HEK293 (cell line): ENCODE data around the gene TRIM9.

Experiments
- CTCF ChIA-PET: fragments of 350-600 bp; formaldehyde crosslinking; extraction: SDS; loops from one replicate; lab custom pipeline; 2021; ENCODE audit warnings: antibody characterized with exemption; lab: Yijun Ruan, JAX
- POLR2A ChIA-PET: fragments of 300-600 bp; formaldehyde crosslinking; extraction: SDS; loops from one replicate; lab custom pipeline; 2020; ENCODE audit warnings: antibody characterized with exemption, inconsistent platforms; lab: Yijun Ruan, JAX
- H3K27ac ChIP-seq: fragments of 200-500 bp; sonication (Bioruptor generic); 2 replicates; pipeline ENCODE4 v1.5.1; 2014; ENCODE audit warnings: low read depth, low read length, control low read depth, inconsistent platforms; ENCODE audit errors: extremely low read depth
- H3K36me3 ChIP-seq, 2 experiments: fragments of 200-500 bp in 1 of 2; sonication (Bioruptor generic) in 1 of 2; 1 replicate in 1 of 2; 2 replicates in 1 of 2; pipeline ENCODE4 v1.5.1; 2014 to 2017; ENCODE audit warnings: inconsistent platforms in 2 of 2, low read length in 2 of 2; ENCODE audit not compliant: control insufficient read depth in 2 of 2, insufficient read depth in 1 of 2
- H3K4me1 ChIP-seq: fragments of 200-500 bp; sonication (Bioruptor generic); 2 replicates; pipeline ENCODE4 v1.5.1; 2014; ENCODE audit warnings: mild to moderate bottlenecking, low read length, inconsistent platforms; ENCODE audit not compliant: control insufficient read depth, insufficient read depth
- H3K4me3 ChIP-seq: 2 replicates; pipeline ENCODE4 v1.5.1; 2011; ENCODE audit warnings: low read depth, mild to moderate bottlenecking, control low read depth, low read length, moderate library complexity
- H3K9me3 ChIP-seq: fragments of 200-500 bp; sonication (Bioruptor generic); 2 replicates; pipeline ENCODE4 v1.5.1; 2014; ENCODE audit warnings: low read depth, low read length, inconsistent platforms; ENCODE audit not compliant: control insufficient read depth, insufficient read depth
- KLF9 ChIP-seq: fragments of 450-650 bp; formaldehyde crosslinking; IDR thresholded peaks from 2 replicates; pipeline ENCODE4 v1.5.1; 2016; ENCODE audit warnings: missing biosample characterization, missing genetic modification characterization, low read depth
- ZBTB21 ChIP-seq: fragments of 450-650 bp; formaldehyde crosslinking; IDR thresholded peaks from 2 replicates; pipeline ENCODE4 v1.5.1; 2017; ENCODE audit warnings: missing biosample characterization, missing genetic modification characterization
- ZNF146 ChIP-seq: fragments of 450-650 bp; formaldehyde crosslinking; IDR thresholded peaks from 2 replicates; pipeline ENCODE4 v1.5.1; 2016; ENCODE audit warnings: missing biosample characterization, missing genetic modification characterization
- ZNF169 ChIP-seq: fragments of 450-650 bp; formaldehyde crosslinking; IDR thresholded peaks from 2 replicates; pipeline ENCODE4 v1.5.1; 2016; ENCODE audit warnings: missing biosample characterization, missing genetic modification characterization
- ZNF530 ChIP-seq: fragments of 450-650 bp; formaldehyde crosslinking; IDR thresholded peaks from 2 replicates; pipeline ENCODE4 v1.5.1; 2016; ENCODE audit warnings: low read depth, missing biosample characterization, missing genetic modification characterization
- ZNF596 ChIP-seq: fragments of 450-650 bp; IDR thresholded peaks from 2 replicates; pipeline ENCODE4 v1.5.0; 2018; ENCODE audit warnings: missing biosample characterization, mild to moderate bottlenecking, missing genetic modification characterization, moderate library complexity
- ZNF610 ChIP-seq: fragments of 450-650 bp; formaldehyde crosslinking; IDR thresholded peaks from 2 replicates; pipeline ENCODE4 v1.5.1; 2016; ENCODE audit warnings: missing biosample characterization, missing genetic modification characterization, borderline replicate concordance
- ZNF623 ChIP-seq: fragments of 450-650 bp; formaldehyde crosslinking; IDR thresholded peaks from 2 replicates; pipeline ENCODE4 v1.5.1; 2016; ENCODE audit warnings: missing biosample characterization, missing genetic modification characterization
- ZNF654 ChIP-seq: fragments of 450-650 bp; formaldehyde crosslinking; IDR thresholded peaks from 2 replicates; pipeline ENCODE4 v1.5.1; 2016; ENCODE audit warnings: low read depth, missing biosample characterization, missing genetic modification characterization
- ZNF776 ChIP-seq: fragments of 450-650 bp; formaldehyde crosslinking; IDR thresholded peaks from 2 replicates; pipeline ENCODE4 v1.5.0; 2017; ENCODE audit warnings: missing biosample characterization, missing genetic modification characterization, borderline replicate concordance
- ZNF837 ChIP-seq: fragments of 450-650 bp; formaldehyde crosslinking; IDR thresholded peaks from 2 replicates; pipeline ENCODE4 v1.5.1; 2016; ENCODE audit warnings: missing biosample characterization, missing genetic modification characterization
- TF ChIP-seq, protein P1 (sequence below): fragments of 450-650 bp; formaldehyde crosslinking; IDR thresholded peaks from 2 replicates; pipeline ENCODE4 v1.5.1; 2017; ENCODE audit warnings: missing biosample characterization, missing genetic modification characterization
- TF ChIP-seq, protein P2 (sequence below): fragments of 450-650 bp; formaldehyde crosslinking; IDR thresholded peaks from 2 replicates; pipeline ENCODE4 v1.5.1; 2016; ENCODE audit warnings: missing biosample characterization, missing genetic modification characterization
- TF ChIP-seq, protein P3 (sequence below): fragments of 450-650 bp; formaldehyde crosslinking; IDR thresholded peaks from 2 replicates; pipeline ENCODE4 v1.5.0; 2017; ENCODE audit warnings: missing biosample characterization, missing genetic modification characterization, borderline replicate concordance

TRIM9 gene

DNA sequence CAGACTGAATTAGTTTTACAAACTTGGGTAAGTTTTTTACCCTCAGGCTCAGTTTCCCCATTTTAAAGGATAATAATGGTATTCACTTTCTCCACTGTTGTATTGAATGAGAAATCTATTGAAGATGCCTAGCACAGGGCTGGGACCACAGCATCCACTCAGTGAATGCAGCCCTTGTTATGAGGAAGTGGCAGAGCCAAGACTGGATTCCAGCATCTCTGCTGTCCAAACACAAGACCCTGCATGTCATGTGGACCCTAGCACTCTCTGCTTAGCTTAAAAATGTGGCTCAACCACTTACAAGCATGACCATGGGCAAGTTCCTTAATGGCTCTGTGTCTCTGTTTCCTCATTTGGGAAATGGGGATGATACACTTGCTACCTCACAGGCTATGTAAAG, 24.1 kb upstream of the TRIM9 start:
- no peak overlapping the region for H3K4me3 ChIP-seq
- ChIA-PET CTCF (no interaction called here), POLR2A (interaction anchor here (0.9 kb wide), 1 partner anchor 24 kb away, joined by 3 read pairs; the partner anchor contains the start of gene TRIM9)
- H3K9me3 ChIP-seq, result no peaks in the 10 kb centered on the region
- H3K27ac ChIP-seq, result no peak overlapping the region
- H3K4me1 ChIP-seq, result no peaks in the 10 kb centered on the region; the same call in none of the 2 replicates
- TF ChIP-seq, protein P1, sequence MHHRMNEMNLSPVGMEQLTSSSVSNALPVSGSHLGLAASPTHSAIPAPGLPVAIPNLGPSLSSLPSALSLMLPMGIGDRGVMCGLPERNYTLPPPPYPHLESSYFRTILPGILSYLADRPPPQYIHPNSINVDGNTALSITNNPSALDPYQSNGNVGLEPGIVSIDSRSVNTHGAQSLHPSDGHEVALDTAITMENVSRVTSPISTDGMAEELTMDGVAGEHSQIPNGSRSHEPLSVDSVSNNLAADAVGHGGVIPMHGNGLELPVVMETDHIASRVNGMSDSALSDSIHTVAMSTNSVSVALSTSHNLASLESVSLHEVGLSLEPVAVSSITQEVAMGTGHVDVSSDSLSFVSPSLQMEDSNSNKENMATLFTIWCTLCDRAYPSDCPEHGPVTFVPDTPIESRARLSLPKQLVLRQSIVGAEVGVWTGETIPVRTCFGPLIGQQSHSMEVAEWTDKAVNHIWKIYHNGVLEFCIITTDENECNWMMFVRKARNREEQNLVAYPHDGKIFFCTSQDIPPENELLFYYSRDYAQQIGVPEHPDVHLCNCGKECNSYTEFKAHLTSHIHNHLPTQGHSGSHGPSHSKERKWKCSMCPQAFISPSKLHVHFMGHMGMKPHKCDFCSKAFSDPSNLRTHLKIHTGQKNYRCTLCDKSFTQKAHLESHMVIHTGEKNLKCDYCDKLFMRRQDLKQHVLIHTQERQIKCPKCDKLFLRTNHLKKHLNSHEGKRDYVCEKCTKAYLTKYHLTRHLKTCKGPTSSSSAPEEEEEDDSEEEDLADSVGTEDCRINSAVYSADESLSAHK, result no peak
- TF ChIP-seq, protein P2, sequence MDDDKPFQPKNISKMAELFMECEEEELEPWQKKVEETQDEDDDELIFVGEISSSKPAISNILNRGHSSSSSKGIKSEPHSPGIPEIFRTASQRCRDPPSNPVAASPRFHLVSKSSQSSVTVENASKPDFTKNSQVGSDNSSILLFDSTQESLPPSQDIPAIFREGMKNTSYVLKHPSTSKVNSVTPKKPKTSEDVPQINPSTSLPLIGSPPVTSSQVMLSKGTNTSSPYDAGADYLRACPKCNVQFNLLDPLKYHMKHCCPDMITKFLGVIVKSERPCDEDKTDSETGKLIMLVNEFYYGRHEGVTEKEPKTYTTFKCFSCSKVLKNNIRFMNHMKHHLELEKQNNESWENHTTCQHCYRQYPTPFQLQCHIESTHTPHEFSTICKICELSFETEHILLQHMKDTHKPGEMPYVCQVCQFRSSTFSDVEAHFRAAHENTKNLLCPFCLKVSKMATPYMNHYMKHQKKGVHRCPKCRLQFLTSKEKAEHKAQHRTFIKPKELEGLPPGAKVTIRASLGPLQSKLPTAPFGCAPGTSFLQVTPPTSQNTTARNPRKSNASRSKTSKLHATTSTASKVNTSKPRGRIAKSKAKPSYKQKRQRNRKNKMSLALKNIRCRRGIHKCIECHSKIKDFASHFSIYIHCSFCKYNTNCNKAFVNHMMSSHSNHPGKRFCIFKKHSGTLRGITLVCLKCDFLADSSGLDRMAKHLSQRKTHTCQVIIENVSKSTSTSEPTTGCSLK (tag by site-specific recombination), result no peak
- TF ChIP-seq KLF9 (tag by site-specific recombination) (no peak), ZNF596 (tag by site-specific recombination) (no peak), ZNF776 (tag by site-specific recombination) (no peak), ZNF837 (tag by site-specific recombination) (no peak)
- H3K36me3 ChIP-seq, result no peaks in the 10 kb centered on the region

DNA sequence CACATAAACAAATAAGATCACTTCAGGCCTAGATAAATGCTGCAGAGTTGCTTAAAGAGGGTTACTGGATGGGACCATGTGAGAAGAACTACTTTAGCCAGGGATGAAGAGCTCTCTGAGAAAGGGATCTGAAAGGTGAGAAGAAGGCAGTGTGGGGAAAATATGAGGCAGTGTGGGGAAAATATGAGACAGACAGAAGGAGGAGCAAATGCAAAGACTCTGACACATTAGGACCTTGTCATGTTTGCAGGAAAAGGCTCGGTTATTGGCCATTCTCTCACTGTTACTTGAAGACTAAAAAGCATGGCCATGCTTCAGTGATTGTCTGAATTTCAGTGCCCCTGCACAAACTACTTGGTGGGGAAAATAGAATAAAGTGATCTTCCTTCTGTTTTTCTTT, 22.7 kb upstream of the TRIM9 start:
- Histone ChIP-seq H3K4me3 (no peak overlapping the region), H3K4me1 (no peaks in the 10 kb centered on the region; the same call in 1 of the 2 replicates), H3K36me3 (no peaks in the 10 kb centered on the region), H3K9me3 (no peaks in the 10 kb centered on the region), H3K27ac (no peak overlapping the region)
- CTCF ChIA-PET, result no interaction called here
- POLR2A ChIA-PET, result no interaction called here
- TF ChIP-seq ZNF169 (tag by site-specific recombination), result no peak
- TF ChIP-seq ZNF610 (tag by site-specific recombination), result no peak
- no peak for TF ChIP-seq ZNF623 (tag by site-specific recombination)
- no peak for TF ChIP-seq ZNF530 (tag by site-specific recombination)
- TF ChIP-seq ZNF146 (tag by site-specific recombination), result no peak
- no peak for TF ChIP-seq ZNF654 (tag by site-specific recombination)
- no peak for TF ChIP-seq ZBTB21 (tag by site-specific recombination)
- TF ChIP-seq, protein P3, sequence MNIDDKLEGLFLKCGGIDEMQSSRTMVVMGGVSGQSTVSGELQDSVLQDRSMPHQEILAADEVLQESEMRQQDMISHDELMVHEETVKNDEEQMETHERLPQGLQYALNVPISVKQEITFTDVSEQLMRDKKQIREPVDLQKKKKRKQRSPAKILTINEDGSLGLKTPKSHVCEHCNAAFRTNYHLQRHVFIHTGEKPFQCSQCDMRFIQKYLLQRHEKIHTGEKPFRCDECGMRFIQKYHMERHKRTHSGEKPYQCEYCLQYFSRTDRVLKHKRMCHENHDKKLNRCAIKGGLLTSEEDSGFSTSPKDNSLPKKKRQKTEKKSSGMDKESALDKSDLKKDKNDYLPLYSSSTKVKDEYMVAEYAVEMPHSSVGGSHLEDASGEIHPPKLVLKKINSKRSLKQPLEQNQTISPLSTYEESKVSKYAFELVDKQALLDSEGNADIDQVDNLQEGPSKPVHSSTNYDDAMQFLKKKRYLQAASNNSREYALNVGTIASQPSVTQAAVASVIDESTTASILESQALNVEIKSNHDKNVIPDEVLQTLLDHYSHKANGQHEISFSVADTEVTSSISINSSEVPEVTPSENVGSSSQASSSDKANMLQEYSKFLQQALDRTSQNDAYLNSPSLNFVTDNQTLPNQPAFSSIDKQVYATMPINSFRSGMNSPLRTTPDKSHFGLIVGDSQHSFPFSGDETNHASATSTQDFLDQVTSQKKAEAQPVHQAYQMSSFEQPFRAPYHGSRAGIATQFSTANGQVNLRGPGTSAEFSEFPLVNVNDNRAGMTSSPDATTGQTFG (tag by site-specific recombination), result no peak
- TF ChIP-seq, protein P2 (tag by site-specific recombination), result no peak
